ENCODE data around the gene ST13.
"Not testable (repeated sequence)": the region's sequence is repeated elsewhere in the genome, so short reads cannot be mapped to it uniquely, and the experiment has no call there.

The ST13 gene

DNA sequence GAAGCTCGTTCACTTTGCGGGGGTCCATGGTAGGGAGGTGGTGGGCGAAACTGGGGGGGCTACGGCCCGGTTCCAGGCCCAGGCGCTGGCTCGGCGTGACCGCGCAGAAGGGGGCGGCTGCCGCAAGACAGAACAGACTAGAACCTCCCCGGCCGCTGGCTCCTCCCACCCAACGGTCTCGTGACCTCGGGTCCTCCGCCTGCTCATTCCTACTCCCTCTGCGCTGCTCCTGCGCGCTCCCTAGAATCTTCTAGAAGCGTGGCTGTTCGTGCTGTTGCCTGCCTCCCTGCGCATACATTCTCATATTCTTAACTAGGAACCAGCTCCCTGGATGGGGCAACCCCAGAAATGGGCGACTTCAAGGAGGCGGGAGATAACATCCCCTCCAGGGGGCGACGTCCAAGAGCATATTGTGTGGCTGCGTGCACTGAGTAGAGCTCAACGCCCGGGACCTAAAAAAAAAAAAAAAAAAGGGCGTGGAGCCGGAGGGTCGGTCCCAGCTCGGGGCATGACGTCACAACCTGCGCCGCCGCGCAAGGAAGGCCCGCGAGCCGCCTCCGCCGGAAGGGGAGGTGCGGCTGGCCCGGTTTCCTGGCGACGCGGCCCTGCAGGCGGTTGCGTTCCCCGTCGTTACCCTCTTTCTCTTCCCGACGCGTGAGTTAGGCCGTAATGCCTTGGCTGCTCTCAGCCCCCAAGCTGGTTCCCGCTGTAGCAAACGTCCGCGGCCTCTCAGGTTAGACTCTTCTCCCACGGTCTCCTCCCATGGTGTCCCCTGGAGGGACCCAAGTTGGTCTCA is at the start of gene ST13, which contains the start of gene XPNPEP3:
ST13 (minus strand) TSS at position 127 of the 796 bp plus-strand sequence; CDS start at position 28, 99 bp downstream.
XPNPEP3 (plus strand) TSS at position 636 of the 796 bp plus-strand sequence; CDS start at position 670, 34 bp downstream.
- DNase-seq (ENCODE audit: low spot score) = peak; percentile 96

DNA sequence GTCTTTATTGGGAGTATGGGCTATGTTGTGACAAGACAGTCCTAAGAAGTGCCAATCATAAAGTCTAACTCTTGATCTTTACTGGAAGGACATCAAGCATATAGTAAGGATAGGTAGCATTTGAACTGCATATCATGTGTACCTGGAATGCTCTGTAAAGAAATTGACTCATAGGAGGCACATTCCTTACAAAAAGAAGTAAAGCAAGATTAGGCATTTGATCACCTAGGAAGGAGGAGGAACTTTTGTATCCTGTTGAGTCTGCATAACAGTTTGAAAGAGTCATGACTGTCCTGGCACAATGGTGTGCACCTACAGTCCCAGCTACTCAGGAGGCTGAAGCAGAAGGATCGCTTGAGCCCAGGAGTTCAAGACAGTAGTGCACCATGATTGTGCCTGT is 47.7 kb upstream of the ST13 start:
- DNase-seq (ENCODE audit: low spot score) = no peak

DNA sequence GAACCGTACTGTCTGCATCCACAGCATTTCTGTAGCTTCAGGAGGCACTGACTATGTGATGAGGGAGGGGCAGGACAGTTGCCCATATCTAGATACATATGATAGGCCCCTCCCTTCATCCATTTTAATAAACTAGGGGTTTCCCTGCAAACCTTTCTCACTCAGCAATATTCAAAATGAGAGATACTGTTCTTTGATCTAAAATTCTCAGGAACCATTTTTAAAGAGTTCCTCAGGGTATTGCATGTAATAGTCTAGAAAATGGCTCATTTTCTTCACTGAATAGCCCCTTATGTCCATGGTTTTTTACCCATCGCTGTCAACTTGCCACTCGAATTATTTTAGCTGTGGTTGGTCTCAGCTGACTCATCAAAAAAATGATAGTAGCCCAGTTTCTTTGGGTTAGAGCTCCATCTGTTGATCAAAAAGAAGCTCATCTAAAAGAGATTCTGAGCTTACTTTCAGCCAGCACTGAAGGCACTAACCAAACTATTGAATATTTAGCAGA is 42.5 kb upstream of the ST13 start:
- DNase-seq (ENCODE audit: low spot score) = peak; percentile 49

DNA sequence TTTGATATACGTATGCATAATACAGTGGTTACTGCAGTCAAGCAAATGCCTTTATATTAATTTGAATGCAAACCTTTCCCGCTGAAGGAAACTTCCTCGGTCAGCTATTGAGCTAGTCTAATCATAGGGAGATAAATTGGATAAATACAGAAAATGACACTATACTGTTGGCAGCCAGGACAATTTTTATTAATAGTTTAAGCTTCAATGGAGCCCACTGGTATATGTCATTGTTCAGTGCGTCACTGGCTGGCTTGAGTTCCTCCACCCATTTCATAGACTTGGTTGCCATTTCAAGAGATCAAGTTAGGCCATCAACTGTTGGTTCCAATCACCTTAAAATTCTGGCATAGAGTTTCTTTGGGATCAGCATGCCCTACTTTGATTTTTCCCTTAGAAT is 38.0 kb upstream of the ST13 start:
- DNase-seq (ENCODE audit: low spot score) = no peak

DNA sequence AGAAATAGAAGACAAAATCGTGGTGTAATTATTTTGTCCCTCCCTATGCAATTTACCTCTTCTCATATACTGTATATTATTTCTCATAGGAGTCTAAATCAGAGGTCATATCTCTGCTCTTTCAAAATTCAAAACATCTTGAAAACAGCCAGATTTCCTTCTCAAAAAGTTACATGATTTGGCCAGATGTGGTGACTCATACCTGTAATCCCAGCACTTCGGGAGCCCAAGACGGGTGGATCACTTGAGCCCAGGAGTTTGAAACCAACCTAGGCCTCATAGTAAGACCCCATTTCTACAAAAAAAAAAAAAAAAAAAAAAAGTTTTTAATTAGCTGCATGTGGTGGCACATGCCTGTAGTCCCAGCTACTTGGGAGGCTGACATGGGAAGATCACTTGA is 34.4 kb upstream of the ST13 start:
- DNase-seq (ENCODE audit: low spot score) = no peak

DNA sequence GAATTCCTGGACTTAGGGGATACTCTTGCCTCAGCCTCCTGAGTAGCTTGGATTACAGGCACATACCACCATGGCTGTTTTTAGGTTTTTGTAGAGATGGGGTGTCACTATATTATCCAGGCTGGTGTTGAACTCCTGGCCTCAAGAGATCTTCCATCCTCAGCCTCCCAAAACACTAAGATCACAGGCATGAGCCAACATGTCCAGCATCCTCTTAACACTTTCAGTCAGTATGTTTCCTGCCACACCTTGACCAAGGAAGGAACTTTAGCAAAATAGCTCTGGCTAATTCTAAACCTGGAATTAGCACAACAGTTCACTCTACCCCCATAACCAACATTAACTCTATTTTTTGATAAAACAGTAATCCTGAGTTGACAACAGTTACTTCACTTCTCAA is 32.7 kb upstream of the ST13 start:
- no peak for DNase-seq (ENCODE audit: low spot score)

DNA sequence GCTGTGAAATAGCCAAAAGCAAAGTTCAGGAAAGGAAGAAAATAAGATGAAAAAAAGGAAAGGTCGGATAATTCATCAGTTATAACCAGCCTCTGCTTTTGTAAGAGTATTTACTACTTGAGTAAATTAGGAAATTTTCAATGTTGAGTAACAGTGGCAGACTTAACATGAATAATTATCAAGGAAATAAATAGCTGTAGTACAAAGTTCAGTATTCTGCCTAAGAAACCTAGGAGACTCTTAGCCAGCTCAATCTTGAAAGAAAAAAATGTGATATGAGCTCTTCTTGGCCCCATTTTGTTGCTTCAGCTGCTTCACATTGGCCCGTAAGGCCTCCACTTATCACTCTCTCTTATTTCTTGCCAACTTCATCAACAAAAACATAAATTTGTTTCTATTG is 22.5 kb upstream of the ST13 start:
- DNase-seq (ENCODE audit: low spot score) = no peak

DNA sequence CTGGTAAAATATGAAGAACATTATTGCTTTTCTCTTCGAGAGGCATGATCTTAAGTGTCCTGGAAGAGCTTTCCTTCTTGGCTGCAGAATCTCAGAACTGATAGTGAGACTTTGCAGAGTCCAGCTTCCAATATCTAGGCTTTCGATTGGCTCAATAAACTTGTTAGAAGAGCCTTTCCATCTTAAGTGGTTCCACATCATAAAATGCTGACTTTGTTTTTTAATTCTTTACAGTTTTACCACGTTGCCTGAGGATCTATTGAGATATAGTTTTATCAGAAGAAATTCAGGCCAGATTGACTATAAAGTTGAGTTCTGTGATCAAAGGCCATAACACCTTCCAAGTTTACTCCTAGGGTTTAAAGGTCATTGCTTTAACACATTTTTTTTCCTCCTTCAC is 21.0 kb upstream of the ST13 start:
- DNase-seq (ENCODE audit: low spot score) = no peak

DNA sequence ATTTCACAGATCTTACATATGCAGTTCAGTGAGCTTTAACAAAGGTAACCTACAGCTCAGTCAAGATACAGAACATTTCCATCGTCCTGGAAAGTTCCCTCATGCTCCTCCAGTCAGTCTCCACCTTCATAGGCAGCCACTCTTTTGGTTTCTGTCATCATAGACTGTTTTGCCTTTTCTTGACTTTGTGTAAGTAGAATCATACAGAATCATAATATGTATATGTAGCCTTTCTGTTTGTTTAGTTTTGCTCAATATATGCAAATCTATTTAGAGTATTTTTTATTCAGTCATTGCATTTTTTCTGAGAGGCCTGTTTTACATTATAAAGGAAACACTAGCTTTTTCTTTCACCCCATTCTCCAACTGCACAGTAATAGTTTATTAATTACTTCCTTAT is 20.5 kb upstream of the ST13 start:
- no peak for DNase-seq (ENCODE audit: low spot score)

DNA sequence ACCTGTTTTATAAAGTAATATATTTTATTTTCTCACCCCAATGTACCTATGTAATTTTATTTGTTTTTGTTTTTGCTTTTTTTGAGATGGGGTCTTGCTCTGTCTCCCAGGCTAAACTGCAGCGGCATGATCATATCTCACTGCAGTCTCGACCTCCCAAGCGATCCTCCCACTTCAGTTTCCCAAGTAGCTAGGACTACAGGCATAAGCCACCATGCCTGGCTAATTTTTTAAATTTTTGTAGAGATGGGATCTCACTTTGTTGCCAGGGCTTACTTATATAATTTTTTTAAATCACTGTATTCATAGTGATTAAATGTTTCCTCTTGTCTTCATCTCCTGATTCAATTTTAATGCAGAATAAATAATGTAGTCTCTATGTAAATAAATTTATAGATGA is 18.7 kb upstream of the ST13 start:
- DNase-seq (ENCODE audit: low spot score) = no peak

DNA sequence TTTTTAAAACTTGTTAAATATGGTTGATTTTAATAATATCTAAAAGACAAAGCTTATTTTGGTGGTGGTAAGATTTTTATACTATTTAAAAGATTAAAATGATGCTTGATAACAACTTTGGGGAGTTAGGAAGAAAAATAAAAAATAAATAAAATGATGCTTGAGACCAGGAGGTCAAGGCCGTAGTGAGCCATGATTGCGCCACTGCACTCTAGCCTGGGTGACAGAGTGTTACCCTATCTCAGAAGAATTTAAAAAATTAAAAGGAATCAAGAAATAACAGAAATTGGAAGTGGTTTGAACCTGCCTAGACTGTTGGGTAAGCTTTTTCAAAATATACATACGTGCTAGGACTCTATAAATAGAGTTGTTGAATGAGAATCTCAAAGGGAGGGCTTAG is 17.6 kb upstream of the ST13 start:
- DNase-seq (ENCODE audit: low spot score) = no peak

DNA sequence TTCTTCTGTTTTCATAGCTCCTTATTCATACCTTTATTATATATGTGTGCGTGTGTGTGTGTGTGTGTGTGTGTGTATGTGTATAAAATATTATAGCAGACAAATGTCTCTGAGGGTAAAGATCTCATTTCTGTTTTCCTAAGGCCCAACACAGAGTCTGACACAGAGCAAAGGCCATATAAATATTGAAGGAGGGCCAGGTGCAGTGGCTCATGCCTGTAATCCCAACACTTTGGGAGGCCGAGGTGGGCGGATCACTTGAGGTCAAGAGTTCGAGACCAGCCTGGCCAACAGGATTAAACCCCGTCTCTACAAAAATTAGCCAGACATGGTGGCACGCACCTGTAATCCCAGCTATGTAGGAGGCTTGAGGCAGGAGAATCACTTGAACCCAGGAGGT is 11.9 kb upstream of the ST13 start:
- DNase-seq (ENCODE audit: low spot score) = not testable (repeated sequence)

DNA sequence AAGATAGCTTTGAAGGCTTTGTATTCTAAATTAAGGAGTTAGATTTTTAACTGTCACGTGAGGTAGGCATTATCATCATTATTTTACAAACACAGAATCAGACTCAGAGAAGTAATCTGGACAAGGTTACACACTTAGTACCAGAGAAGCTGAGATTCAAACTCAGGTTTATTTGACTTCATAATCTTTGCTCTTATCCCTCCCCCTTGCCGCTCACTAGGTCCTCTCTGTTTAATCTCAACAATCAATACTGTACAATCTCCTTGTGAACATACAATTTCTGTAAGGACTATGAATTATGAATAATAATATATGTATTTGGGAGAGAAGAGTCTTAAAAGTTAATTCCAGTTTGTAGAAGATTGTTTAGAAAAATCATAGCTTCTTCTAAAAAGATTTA is 10.7 kb upstream of the ST13 start:
- no peak for DNase-seq (ENCODE audit: low spot score)

DNA sequence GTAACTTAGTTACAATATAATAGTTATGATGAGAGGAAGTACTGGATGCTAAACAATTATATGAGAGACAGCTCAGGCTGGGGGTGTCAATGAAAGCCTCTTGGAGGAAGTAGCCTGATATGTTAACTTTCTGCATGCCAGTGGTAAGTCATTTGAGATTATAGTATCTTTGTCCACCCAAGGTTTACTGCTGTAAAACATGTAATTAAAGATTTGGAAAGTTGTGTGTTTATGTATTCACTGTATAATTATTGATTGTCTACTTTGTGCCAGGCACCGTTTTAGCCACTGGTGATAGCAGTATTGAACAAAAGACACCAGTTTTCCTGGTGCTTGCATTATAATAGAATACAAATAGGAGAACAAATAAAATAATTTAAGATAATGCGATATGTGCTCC is 6.1 kb upstream of the ST13 start:
- DNase-seq (ENCODE audit: low spot score) = no peak

DNA sequence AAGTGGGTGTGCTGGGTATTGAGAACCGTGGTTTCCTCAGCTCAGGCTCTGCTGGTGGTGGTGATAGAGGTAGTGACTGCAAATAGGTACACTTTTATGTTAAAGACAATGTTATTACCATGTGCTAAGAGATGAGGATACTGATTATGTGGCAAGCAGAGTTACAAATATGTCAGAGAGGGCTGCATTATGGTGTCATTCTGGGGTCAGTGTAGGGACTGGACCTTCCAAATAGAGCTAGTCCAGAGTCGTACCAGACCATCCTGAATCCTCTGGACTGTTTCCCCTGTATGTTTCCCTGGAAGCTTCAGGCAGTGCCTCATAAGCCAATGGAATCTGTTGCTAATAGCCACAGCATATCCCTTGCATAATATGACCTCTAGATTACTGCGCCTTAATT is 5.6 kb upstream of the ST13 start, which contains the start of gene DNAJB7:
DNAJB7 (minus strand) TSS at position 101 of the 400 bp plus-strand sequence. CDS start 119 bp downstream, outside the sequence.
- no peak for DNase-seq (ENCODE audit: low spot score)

DNA sequence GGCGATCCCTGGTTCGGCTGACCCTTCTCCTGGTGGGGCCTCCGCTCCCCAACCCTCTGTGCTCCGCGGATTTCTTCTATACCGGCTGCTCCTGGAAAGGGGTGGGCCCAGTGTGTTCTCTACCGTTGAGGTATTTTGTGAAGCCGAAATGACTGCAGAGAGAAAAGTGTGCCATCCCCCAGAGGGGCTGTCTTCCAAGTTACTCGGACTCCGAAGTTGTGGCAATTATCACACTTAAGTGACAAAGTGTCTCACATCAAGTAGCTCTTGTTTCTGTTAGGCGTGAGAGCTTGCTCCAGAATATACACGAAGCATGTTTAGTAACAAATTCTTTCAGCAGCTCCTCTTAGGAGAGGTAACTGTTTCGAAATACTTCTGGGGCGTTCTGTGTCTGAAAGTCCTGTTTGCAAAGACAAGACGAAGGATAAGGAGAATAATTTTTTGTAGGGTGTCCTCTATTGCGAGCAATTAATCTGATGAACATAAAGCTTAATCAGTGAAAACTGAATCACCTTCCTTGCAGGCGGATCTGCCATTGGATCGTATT is 943 bp upstream of the ST13 start:
- DNase-seq (ENCODE audit: low spot score) = no peak

DNA sequence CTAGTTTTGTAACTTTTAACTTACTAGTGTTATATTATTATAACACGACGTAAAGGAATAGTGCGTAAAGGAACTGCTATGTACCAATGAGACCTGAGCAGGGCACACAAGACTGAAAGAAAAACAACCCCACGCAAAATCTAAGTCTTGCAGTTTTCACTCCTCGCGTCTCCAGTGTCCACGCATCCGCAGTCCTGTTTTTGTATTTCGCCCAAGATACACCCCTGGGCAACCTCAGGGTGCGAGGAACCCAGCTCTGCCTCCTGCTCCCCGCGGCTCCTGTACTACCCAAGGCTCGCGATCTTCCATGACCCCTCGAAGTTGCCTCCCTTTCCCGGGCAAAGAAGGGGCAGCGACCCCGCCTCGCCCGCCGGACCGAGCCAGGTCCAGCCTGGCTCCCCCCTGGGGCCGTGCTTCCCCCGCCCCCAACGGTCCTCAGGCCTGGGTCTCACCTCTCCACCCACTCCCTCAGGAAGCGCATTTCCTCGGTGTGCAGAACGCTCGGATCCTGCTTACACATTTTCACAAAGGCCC is 393 bp downstream of the ST13 start:
- peak; percentile 3 for DNase-seq (ENCODE audit: low spot score)

DNA sequence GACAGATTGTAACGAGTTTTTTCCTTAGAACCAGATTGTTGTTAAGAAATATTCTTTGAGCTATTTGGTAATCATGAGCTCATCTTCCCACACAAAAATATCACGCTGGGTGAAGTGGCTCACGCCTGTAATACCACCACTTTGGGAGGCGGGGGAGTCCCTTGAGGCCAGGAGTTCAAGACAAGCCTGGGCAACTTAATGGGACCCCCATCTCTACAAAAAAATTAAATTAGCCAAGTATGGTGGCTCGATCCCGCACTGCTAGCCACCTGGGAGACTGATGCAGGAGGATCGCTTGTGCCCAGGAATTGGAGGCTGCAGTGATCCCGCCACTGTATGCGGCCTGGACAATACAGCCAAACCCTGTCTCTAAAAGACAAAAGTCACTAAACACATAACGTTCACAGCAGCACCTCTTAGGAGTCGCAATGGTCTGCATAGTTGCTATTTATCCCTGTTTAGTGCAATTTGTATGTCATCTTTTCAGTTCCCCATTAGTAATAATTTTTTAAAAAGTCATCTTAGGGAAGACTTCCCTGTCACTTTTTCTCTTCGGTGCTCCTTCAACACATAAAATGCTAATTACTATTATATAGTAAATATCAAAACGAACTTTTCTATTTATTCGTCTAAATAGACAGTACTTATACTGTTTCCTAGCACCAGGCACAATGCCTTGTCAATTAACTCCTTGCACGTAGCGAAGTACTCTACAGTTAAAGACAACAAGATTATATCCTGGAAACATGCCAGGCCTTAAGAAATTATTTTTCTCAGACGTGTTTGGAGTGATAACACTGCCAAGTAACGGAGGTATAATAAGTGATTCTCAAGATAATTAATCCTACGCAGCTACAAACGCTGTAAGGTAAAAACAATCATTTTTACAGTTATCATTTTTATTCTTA is 1.1 kb downstream of the ST13 start:
- DNase-seq (ENCODE audit: low spot score) = no peak

DNA sequence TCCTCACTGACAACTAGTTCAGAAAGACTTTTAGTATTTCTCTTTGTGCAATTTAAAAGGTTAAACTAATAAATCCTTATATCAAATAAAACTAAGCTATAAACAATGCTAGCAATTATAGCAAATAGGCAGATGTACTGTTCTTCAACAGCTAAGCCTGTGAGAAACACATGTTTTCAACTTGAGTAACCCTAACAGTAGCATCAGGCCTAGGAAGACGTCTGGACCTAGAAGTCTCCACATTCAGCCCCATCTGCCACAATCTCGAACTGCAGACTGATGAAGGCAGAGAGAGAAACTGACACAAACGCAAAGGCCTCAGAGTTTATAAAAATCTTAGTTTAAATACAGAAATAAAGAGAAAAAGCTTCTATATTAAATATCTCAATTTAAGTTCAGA is 2.5 kb downstream of the ST13 start:
- no peak for DNase-seq (ENCODE audit: low spot score)

DNA sequence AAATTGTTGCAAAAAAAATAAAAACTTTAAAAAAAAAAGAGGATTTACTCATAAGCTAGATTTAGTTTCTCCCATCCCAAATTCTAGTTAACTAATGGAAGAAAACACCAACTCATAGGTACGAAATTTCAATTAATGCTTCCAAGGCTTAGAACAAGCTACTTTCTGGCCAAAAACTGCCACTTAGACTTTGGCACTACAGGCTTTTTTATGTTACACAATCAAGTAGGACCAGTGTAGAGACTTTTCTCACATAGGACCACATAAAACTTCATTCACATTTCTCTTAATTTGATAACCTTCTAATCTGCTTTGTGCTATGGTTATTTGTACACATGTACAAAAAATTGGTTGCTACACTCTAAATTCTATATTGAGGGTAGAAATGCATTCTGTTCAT is 3.1 kb downstream of the ST13 start:
- DNase-seq (ENCODE audit: low spot score) = no peak

DNA sequence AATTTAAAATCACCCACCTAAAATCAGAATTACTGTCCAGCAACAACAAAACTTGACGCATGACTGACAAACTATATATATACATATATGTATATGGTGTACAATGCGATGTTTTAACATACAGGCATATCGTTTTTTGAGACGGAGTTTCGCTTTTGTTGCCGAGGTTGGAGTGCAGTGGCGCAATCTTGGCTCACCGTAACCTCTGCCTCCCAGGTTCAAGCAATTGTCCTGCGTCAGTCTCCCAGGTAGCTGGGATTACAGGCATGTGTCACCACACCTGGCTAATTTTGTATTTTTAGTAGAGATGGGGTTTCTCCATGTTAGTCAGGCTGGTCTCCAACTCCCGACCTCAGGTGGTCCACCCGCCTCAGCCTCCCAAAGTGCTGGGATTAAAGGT is 10.6 kb downstream of the ST13 start:
- DNase-seq (ENCODE audit: low spot score) = not testable (repeated sequence)

DNA sequence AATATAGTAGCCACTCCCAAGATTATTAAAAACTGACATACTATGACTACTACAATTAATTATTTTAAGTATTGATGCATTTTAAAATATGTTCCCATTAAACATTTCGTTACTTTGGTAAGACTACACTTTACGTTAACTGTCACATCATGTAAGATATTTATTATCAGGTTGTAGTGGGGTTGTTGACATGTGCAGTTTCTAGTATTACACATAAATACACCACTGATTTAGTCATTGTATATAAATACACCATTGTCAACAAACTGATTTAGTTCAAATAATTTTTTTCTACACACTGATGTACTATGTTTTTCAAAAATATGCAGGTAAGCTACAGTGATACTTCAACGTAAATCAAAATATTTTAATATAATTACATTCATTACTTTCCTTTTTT is 11.5 kb downstream of the ST13 start:
- DNase-seq (ENCODE audit: low spot score) = no peak

Measured in CD4-positive, alpha-beta T cell treated with Interleukin-6 at 100 ng/mL for 8 hours (primary cell).